Heart left ventricle (tissue), 13 donors: Measurements from ENCODE around the gene PCK2.

Source experiments
- POLR2A ChIP-seq, 2 donors: fragments of 450-650 bp; IDR thresholded peaks; one replicate each; pipeline ENCODE4 v1.6.1; 2017; ENCODE audit warnings: antibody characterized with exemption in 2 of 2, mild to moderate bottlenecking in 2 of 2, moderate library complexity in 2 of 2
- TF ChIP-seq, protein P1 (sequence below), 12 donors: fragments of 200-600 bp; sonication (generic) in 4 of 12; IDR thresholded peaks; one replicate each; pipeline versions ENCODE4 v1.5.0 to v1.8.0; 2018 to 2022; ENCODE audit warnings: antibody characterized with exemption in 12 of 12, mild to moderate bottlenecking in 5 of 12
- donor health status: ischemic (EF 13 %, LVEDD 7.1; RV severe dilation, severe dysfunction).
- donor health status: DM: no; HTN: yes; CAD: no.
- donor health status: DM: no; HTN: no; CAD: no.
- donor health status: ischemic (EF 25% LVEDD 6.9; RV normal size, moderate dysfunction).
- donor health status: ischemic (EF 25% LVEDD 5.7; RV mildly dilated, moderate dysfunction).
- donor health status: ischemic (EF 35%, LVEDD 5.7; RV mildly dilated, moderate dysfunction).
- donor health status: nonischemic (EF 11% LVEDD 7.7; RV severe dilation, severe dysfunction).
- donor health status: DM: yes; HTN: yes; CAD: no.
- donor health status: PGD.
- donor health status: ischemic (EF 29% LVEDD 5.4; RV normal size, mild dysfunction).
- donor health status: nonischemic (EF 23%, LVEDD 6.1; RV moderate dilation, normal function).

DNA sequence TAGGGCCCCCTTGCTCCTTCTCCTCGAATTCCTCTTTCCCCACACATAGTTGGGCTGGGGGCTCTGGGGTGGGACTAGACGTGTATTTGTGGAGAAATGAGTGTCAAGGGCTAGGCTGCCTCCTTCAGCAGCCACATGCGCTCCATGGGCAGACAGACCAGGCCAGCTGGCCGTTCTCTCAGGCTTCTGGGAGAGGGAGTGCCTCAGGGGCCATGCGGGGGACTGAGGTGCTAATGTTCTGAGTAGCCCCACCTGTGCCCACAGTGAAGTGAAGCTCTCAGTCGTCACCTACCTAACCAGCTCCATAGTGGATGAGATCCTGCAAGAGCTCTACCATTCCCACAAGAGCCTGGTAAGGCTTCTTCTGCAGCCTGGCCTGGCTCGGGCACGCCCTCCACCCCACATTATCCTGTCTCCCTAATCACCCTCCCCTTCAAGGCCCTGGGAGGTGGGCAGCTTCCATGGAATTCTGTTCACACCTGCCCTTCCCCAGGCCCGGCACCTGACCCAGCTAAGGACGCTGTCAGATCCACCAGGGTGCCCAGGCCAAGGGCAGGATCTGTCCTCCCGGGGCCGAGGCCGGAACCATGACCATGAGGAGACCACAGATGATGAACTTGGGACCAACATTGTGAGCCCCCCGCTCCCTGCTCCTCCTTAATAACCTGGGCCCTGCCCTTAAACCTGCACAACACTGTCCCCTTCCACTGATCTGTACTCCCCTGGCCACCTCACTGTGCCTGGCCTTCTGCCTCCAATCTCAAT lies 31.7 kb upstream of the PCK2 start:
- no peak for TF ChIP-seq POLR2A (IDR thresholded peaks at IDR 0.05)
- TF ChIP-seq, protein P1, sequence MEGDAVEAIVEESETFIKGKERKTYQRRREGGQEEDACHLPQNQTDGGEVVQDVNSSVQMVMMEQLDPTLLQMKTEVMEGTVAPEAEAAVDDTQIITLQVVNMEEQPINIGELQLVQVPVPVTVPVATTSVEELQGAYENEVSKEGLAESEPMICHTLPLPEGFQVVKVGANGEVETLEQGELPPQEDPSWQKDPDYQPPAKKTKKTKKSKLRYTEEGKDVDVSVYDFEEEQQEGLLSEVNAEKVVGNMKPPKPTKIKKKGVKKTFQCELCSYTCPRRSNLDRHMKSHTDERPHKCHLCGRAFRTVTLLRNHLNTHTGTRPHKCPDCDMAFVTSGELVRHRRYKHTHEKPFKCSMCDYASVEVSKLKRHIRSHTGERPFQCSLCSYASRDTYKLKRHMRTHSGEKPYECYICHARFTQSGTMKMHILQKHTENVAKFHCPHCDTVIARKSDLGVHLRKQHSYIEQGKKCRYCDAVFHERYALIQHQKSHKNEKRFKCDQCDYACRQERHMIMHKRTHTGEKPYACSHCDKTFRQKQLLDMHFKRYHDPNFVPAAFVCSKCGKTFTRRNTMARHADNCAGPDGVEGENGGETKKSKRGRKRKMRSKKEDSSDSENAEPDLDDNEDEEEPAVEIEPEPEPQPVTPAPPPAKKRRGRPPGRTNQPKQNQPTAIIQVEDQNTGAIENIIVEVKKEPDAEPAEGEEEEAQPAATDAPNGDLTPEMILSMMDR (IDR thresholded peaks at IDR 0.05), result no peak
